SK-N-MC (cell line): ENCODE measurements around the gene SLC47A1.
"Not testable (repeated sequence)": the region's sequence is repeated elsewhere in the genome, so short reads cannot be mapped to it uniquely, and the experiment has no call there.

Source experiments
- DNase-seq: peaks from one replicate; pipeline ENCODE4 v3.0.0-alpha.2; 2011; ENCODE audit warnings: low read depth, low spot score
- H3K27ac ChIP-seq: fragments of 200-600 bp; sonication (generic); 2 replicates; pipeline ENCODE4 v1.5.1; 2016; ENCODE audit warnings: mixed run types
- H3K36me3 ChIP-seq: fragments of 200-600 bp; sonication (generic); 2 replicates; pipeline ENCODE4 v1.6.1; 2017; ENCODE audit warnings: antibody characterized with exemption, low read length, mixed read lengths; ENCODE audit not compliant: insufficient read depth
- H3K4me3 ChIP-seq: fragments of 200-600 bp; sonication (generic); 2 replicates; pipeline ENCODE4 v1.5.1; 2016
- H3K9ac ChIP-seq: fragments of 200-600 bp; sonication (generic); 2 replicates; pipeline ENCODE4 v1.8.0; 2017; ENCODE audit warnings: mixed run types, mixed read lengths; ENCODE audit not compliant: insufficient read length
- H3K9me3 ChIP-seq: fragments of 200-600 bp; sonication (generic); 2 replicates; pipeline ENCODE4 v1.6.1; 2017; ENCODE audit warnings: low read depth, mild to moderate bottlenecking, antibody characterized with exemption, low read length, moderate library complexity, mixed read lengths
- EZH2 ChIP-seq: fragments of 200-600 bp; sonication (generic); IDR thresholded peaks from one replicate; pipeline ENCODE4 v1.6.1; 2017; ENCODE audit warnings: antibody characterized with exemption
- FOXP2 ChIP-seq: optimal IDR thresholded peaks from 2 replicates; pipeline ENCODE3; 2011; ENCODE audit warnings: mild to moderate bottlenecking, moderate library complexity; ENCODE audit not compliant: insufficient read depth; ENCODE audit errors: extremely low read length, control extremely low read depth
- POLR2AphosphoS5 ChIP-seq: IDR thresholded peaks from 2 replicates; pipeline ENCODE4 v1.6.1; 2012; ENCODE audit warnings: mild to moderate bottlenecking, low read depth, low read length, borderline replicate concordance

Gene SLC47A1

DNA sequence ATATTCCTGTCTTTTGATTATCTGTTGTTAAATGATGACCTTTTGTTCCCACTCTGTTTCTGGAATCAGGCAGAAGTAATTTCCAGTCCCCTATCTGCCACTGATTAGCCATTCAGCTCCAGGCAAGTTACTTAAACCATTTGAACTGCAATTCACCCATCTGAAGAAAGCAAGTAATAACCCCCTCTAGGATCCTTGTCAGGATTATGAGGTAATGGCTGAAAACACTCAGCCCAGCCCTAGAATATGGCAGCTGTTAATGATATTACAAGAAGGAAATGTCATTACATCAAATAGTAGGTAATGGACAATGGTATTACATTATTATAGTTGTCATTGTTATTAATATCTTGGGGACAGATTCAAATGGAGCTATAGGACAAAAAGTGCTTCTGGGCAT is 16.0 kb upstream of the SLC47A1 start:
- DNase-seq, result no peak
- Histone ChIP-seq H3K9me3 (no peaks in the 10 kb centered on the region), H3K4me3 (no peak overlapping the region), H3K9ac (no peak overlapping the region), H3K36me3 (no peaks in the 10 kb centered on the region), H3K27ac (no peak overlapping the region)
- TF ChIP-seq EZH2 (no peak), POLR2AphosphoS5 (no peak), FOXP2 (no peak)

DNA sequence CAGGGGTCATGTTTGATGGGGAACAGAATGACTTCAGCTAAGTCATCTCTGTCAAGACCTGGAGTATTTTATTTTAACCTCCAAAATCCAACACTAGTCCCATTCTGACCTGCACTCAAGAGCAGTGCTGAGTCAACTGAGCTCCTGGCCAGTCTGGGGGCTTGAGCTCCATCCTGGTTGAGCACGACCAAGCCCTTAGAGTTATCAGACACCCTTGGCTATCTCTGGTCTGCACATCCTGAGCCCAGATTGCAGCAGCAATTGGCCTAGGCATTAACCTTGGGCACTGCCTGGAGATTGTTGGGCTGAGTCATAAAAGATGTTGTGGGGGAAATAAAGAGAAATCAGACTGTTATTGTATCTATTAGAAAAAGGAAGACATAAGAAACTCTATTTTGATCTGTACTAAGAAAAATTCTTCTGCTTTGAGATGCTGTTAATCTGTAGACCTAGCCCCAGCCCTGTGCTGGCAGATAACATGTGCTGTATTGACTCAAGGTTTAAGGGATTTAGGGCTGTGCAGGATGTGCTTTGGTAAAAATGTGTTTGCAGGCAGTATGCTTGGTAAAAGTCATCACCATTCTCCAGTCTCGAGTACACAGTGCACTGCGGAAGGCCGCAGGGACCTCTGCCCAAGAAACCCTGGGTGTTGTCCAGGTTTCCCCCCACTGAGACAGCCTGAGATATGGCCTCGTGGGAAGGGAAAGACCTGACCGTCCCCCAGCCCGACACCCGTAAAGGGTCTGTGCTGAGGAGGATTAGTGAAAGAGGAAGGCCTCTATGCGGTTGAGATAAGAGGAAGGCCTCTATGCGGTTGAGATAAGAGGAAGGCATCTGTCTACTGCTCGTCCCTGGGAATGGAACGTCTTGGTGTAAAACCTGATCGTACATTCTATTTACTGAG is 14.0 kb upstream of the SLC47A1 start:
- not testable (repeated sequence) for H3K27ac ChIP-seq, H3K9ac ChIP-seq, H3K4me3 ChIP-seq, DNase-seq, H3K36me3 ChIP-seq, H3K9me3 ChIP-seq

DNA sequence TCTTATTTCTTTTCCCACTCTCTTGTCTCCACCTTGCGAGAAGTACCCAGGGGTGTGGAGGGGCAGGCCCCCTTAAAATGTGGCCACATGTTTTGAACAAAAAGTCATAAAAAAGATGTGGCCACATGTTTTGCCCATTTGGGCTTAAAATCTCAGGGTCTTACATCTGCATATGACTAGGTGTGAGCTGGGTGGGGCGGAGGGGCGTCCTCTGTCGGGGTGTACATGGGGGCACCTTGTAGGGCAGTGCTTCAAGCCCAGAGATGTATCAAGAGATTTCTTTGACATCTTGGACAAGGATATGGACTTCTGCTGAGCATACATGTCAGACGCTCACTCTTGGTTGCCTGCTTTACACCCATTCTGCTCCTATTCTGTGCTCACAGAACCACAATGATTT is 13.0 kb upstream of the SLC47A1 start:
- no peak for DNase-seq
- Histone ChIP-seq H3K27ac (no peak overlapping the region), H3K9me3 (no peaks in the 10 kb centered on the region), H3K4me3 (no peak overlapping the region), H3K9ac (no peak overlapping the region), H3K36me3 (no peaks in the 10 kb centered on the region)
- no peak for TF ChIP-seq EZH2
- no peak for TF ChIP-seq FOXP2
- no peak for TF ChIP-seq POLR2AphosphoS5

DNA sequence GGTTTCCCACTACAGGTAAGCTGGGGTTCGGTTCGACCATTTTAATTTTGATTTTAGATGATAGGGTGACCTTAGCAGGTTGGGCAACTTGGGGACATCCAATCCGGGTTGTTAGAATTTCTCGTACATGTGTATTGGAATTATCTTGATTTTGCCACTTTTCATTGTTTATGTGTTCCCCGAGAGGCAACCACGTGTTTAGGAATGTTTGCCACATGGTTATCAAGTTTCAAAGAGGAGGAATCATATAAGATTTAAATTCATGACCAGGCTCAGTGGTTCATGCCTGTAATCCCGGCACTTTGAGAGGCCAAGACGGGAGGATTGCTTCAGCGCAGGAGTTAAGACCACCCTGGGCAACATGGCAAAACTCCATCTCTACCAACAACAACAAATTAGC is 10.0 kb upstream of the SLC47A1 start:
- Histone ChIP-seq H3K9ac (no peak overlapping the region), H3K9me3 (no peaks in the 10 kb centered on the region), H3K4me3 (no peak overlapping the region), H3K36me3 (no peaks in the 10 kb centered on the region), H3K27ac (no peak overlapping the region)
- DNase-seq, result no peak
- TF ChIP-seq FOXP2 (no peak), EZH2 (no peak), POLR2AphosphoS5 (no peak)

DNA sequence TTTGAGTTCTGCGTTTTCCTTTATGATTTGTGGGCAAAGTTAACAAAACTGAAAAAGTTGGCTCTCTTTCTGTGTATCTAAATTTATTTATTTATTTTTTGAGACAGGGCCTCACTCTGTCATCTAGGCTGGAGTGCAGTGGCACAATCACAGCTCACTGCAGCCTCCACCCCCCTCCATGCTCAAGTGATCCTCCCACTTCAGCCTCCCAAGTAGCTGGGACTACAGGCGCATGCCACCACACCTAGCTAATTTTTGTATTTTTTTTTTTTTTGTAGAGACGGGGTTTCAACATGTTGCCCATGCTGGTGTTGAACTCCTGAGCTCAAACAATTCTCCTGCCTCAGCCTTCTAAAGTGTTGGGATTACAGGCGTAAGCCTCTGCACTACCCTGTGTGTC is 6.7 kb upstream of the SLC47A1 start:
- DNase-seq, H3K4me3 ChIP-seq, H3K27ac ChIP-seq, H3K9ac ChIP-seq, H3K9me3 ChIP-seq, H3K36me3 ChIP-seq: not testable (repeated sequence)

DNA sequence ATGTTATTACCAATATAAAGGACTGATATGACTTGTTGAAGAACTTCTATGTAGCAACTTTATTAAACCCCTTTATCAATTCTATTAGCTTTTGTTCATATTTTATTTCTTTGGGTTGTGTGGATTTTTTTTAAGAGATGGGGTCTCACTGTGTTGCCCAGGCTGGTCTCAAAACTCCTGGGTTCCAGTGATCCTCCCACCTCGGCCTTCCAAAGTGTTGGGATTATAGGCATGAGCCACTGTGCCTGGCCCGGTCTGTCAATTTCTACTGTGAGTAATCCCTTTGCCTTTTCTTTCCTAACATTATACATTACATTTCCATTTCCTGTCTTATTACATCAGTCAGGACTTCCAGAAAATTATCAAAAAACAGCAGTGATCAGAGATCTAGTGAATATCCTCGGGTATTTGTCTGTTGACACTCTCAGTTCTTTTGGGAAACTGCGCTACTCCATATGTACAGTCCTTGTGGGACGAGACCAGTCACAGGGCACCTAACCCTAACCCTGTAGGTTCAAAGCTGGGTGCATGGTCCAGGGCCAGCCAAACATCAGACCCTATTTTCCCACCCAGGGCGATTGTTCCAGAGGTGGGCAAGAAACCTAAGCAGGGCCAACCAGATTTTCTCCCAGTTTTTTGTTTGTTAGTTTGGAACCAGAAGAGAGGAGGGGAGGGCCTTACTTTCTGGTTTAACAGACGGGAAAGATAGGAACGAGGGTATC is 1.7 kb upstream of the SLC47A1 start:
- H3K4me3 ChIP-seq, result no peak overlapping the region
- TF ChIP-seq POLR2AphosphoS5 (no peak), FOXP2 (no peak), EZH2 (no peak)

DNA sequence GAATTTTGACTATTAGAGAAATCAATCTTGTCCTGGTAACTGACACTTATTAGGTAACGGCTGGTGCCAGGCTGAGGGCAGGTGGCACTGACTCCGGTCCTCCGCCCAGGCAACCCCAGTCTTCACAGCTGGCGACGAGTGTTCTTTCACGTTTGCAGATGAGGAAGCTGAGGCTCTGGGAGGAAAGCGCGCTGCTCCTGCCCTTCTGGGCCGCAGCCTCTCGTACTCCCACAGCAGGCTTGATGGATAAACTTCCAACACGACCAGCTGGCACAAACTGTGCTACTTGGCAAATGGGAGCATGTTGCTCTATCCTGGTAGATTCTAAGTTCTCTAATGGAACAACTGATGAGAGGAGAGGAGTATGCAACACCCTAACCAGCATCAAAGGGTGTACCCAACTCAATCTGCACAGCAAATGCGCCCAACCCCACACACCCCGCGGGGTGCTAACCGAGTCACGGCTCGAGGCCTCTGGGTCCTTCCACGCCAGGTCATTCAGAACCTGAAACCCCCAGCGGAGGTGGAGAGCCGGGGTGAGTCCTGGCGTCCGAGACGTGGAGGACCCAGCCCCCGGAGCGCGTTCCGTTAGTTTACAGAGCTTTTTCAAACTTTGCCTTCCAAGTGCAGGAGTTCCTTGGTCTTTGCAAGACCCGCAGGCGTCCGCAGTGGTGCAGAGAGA is 477 bp upstream of the SLC47A1 start:
- H3K36me3 ChIP-seq, result no peaks in the 10 kb centered on the region
- no peak overlapping the region for H3K9ac ChIP-seq
- no peak overlapping the region for H3K27ac ChIP-seq
- TF ChIP-seq POLR2AphosphoS5, result no peak
- TF ChIP-seq EZH2, result no peak
- no peak for TF ChIP-seq FOXP2
- H3K9me3 ChIP-seq, result no peaks in the 10 kb centered on the region
- H3K4me3 ChIP-seq, result peak overlapping the region; percentile 82
- no peak for DNase-seq

More for the DNA sequence above, 1.7 kb upstream of the SLC47A1 start:
- H3K9me3 ChIP-seq, result no peaks in the 10 kb centered on the region
- no peak overlapping the region for H3K27ac ChIP-seq
- H3K36me3 ChIP-seq, result no peaks in the 10 kb centered on the region
- DNase-seq, result no peak
- no peak overlapping the region for H3K9ac ChIP-seq

DNA sequence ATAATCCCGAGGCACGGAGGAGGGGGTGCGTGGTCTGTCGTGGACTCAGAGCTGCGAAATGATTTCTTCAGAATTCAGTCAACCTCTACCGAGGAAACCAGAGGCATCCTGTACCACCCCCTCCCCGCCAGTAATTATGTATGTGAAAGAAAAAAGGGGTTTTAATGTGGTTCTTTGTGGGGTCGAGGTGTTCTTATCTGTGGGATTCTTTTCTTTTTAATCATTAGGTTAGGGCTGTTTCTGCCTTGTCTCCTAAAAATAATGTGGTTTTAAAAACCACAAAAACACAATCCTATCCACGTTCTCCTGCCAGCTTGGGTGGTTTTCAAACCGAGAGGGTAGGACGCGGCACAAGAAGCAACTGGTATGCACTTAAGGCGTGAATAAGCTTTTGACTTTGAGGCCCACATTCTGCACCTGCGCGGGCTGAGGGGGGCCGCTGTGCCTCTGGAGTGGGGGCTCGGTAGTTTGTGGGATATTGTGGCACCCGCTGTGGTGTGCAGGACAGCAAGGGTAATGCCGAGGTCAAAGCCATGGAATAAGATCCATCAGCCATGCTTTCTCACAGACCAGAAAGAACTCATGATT is 1.0 kb downstream of the SLC47A1 start:
- Histone ChIP-seq H3K9me3 (no peaks in the 10 kb centered on the region), H3K4me3 (peak overlapping the region; percentile 82), H3K9ac (no peak overlapping the region), H3K27ac (no peak overlapping the region), H3K36me3 (no peaks in the 10 kb centered on the region)
- no peak for DNase-seq
- no peak for TF ChIP-seq FOXP2
- TF ChIP-seq POLR2AphosphoS5, result no peak
- TF ChIP-seq EZH2, result no peak

DNA sequence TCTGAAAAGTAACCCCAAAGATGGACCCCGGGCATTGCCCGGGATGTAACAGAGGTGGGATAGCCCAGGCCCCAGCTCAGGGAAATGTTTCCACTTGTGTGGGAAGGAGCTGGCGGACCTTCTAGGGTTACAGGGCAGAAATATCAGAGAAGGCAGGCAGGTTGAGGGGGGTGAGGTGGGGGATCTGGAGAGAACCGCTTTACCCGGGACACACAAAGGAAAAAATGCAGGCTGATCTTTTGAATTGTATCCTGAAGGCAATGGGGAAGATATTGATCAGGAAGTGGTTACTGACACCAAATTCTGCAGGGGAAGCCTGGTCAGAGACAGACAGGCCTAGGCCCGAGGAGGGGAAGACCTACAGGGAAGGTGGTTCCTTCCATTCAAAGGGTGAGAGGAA is 3.5 kb downstream of the SLC47A1 start:
- Histone ChIP-seq H3K9me3 (no peaks in the 10 kb centered on the region), H3K9ac (no peak overlapping the region), H3K36me3 (no peaks in the 10 kb centered on the region), H3K27ac (no peak overlapping the region), H3K4me3 (no peak overlapping the region)
- DNase-seq, result no peak
- no peak for TF ChIP-seq POLR2AphosphoS5
